Skeletal muscle cell (primary cell): ENCODE measurements around the gene TMEM97.
"Not testable (repeated sequence)": the region's sequence is repeated elsewhere in the genome, so short reads cannot be mapped to it uniquely, and the experiment has no call there.

Experiments used
- DNase-seq: peaks from one replicate; pipeline ENCODE4 v3.0.0-alpha.2; 2010; ENCODE audit warnings: low read depth
- H3K4me3 ChIP-seq: 2 replicates; pipeline ENCODE4 v1.5.1; 2011; ENCODE audit warnings: low read depth, mild to moderate bottlenecking, control low read depth, low read length, moderate library complexity

TMEM97 gene

GRCh38 chr17:28335201-28335958 lies 16.4 kb downstream of the TMEM97 start, which contains the start of the genes IFT20 and TNFAIP1:
IFT20 (minus strand) TSS chr17:28335472; CDS start chr17:28331985, 3,487 bp downstream.
TNFAIP1 (plus strand) TSS chr17:28335761; CDS start chr17:28339522, 3,761 bp downstream.
- peak within 1 kb of the TSS; percentile 96 for H3K4me3 ChIP-seq
- DNase-seq, result peak; percentile 100

- DNase-seq, result peak; percentile 60
- peak overlapping the region; percentile 96 for H3K4me3 ChIP-seq
Measured at GRCh38 chr17:28335959-28336871, 17.2 kb downstream of the TMEM97 start.

- no peak for DNase-seq
- no peak overlapping the region for H3K4me3 ChIP-seq
Measured at GRCh38 chr17:28338056-28338768, 19.2 kb downstream of the TMEM97 start.

GRCh38 chr17:28338769-28339212 lies 19.8 kb downstream of the TMEM97 start:
- not testable (repeated sequence) for DNase-seq, H3K4me3 ChIP-seq

- no peak overlapping the region for H3K4me3 ChIP-seq
- no peak for DNase-seq
Measured at GRCh38 chr17:28339431-28339830, 20.4 kb downstream of the TMEM97 start.

- DNase-seq, result no peak
- H3K4me3 ChIP-seq, result no peak overlapping the region
Measured at GRCh38 chr17:28340374-28340773, 21.4 kb downstream of the TMEM97 start.

- DNase-seq, result no peak
- no peak overlapping the region for H3K4me3 ChIP-seq
Measured at GRCh38 chr17:28341516-28341915, 22.5 kb downstream of the TMEM97 start.

GRCh38 chr17:28342313-28342712 lies 23.3 kb downstream of the TMEM97 start:
- DNase-seq, result no peak
- H3K4me3 ChIP-seq, result no peak overlapping the region

- no peak overlapping the region for H3K4me3 ChIP-seq
- no peak for DNase-seq
Measured at GRCh38 chr17:28343491-28343932, 24.5 kb downstream of the TMEM97 start.

- no peak overlapping the region for H3K4me3 ChIP-seq
- no peak for DNase-seq
Measured at GRCh38 chr17:28344011-28344410, 25.0 kb downstream of the TMEM97 start.

- H3K4me3 ChIP-seq, result no peak overlapping the region
- no peak for DNase-seq
Measured at GRCh38 chr17:28344435-28344901, 25.5 kb downstream of the TMEM97 start.

- no peak for DNase-seq
- no peak overlapping the region for H3K4me3 ChIP-seq
Measured at GRCh38 chr17:28345419-28346198, 26.6 kb downstream of the TMEM97 start.

GRCh38 chr17:28346199-28346580 lies 27.2 kb downstream of the TMEM97 start:
- no peak overlapping the region for H3K4me3 ChIP-seq
- no peak for DNase-seq

- H3K4me3 ChIP-seq, result no peak overlapping the region
- DNase-seq, result no peak
Measured at GRCh38 chr17:28346746-28347246, 27.8 kb downstream of the TMEM97 start.

GRCh38 chr17:28347261-28347891 lies 28.4 kb downstream of the TMEM97 start:
- H3K4me3 ChIP-seq, result no peak overlapping the region
- DNase-seq, result peak; percentile 65

GRCh38 chr17:28348979-28349378 lies 30.0 kb downstream of the TMEM97 start:
- no peak for DNase-seq
- no peak overlapping the region for H3K4me3 ChIP-seq

GRCh38 chr17:28350271-28350670 lies 31.3 kb downstream of the TMEM97 start:
- DNase-seq, result no peak

More at GRCh38 chr17:28350271-28350670, 31.3 kb downstream of the TMEM97 start:
- H3K4me3 ChIP-seq, result no peak overlapping the region
